Aorta (tissue), 5 donors: ENCODE results near the gene UCK2. TPM values are rescaled to one million over a fixed set of nuclear protein-coding genes. Genes with fewer than 3 reads are reported as not detected.

Source experiments
- ATAC-seq: fragments of 200-7000 bp; cut with Tn5 transposase; one replicate; pipeline ENCODE4 v1.9.1; 2022; ENCODE audit warnings: moderate library complexity; ENCODE audit not compliant: low FRiP score
- DNase-seq, 2 donors: peaks; one replicate each; pipeline ENCODE4 v3.0.0-alpha.2; 2020
- H3K27ac ChIP-seq, 2 donors: one replicate each; pipeline ENCODE4 v1.5.1; 2013; ENCODE audit warnings: low read length in 2 of 2, mild to moderate bottlenecking in 2 of 2, moderate library complexity in 2 of 2, control low read depth in 1 of 2, inconsistent platforms in 1 of 2, low read depth in 1 of 2
- H3K27me3 ChIP-seq, 2 donors: one replicate each; pipeline ENCODE4 v1.6.1; 2013; ENCODE audit warnings: control low read depth in 1 of 2, low read length in 1 of 2, mild to moderate bottlenecking in 1 of 2, moderate library complexity in 1 of 2; ENCODE audit not compliant: insufficient read depth in 2 of 2, control insufficient read depth in 1 of 2
- H3K36me3 ChIP-seq, 2 donors: one replicate each; pipeline ENCODE4 v1.6.1; 2013; ENCODE audit warnings: control low read depth in 1 of 2, low read length in 1 of 2, mild to moderate bottlenecking in 1 of 2; ENCODE audit not compliant: insufficient read depth in 2 of 2, control insufficient read depth in 1 of 2
- H3K4me1 ChIP-seq, 2 donors: one replicate each; pipeline ENCODE4 v1.6.1; 2013; ENCODE audit warnings: low read length in 2 of 2, control low read depth in 1 of 2, mild to moderate bottlenecking in 1 of 2, moderate library complexity in 1 of 2; ENCODE audit not compliant: insufficient read depth in 2 of 2, control insufficient read depth in 1 of 2
- H3K4me3 ChIP-seq, 2 donors: one replicate each; pipeline ENCODE4 v1.5.1; 2013; ENCODE audit warnings: low read length in 2 of 2, control low read depth in 1 of 2, mild to moderate bottlenecking in 1 of 2
- H3K9me3 ChIP-seq: one replicate; pipeline ENCODE4 v1.6.1; 2013; ENCODE audit warnings: mild to moderate bottlenecking, low read length; ENCODE audit not compliant: control insufficient read depth
- WGBS, 2 donors: extraction: QIAGEN DNeasy Blood & Tissue Kit; methylation state at CpG; one replicate each; pipeline ENCODE4 v1.1.7; 2013; 5-methylcytosine and 5-hydroxymethylcytosine counted together
- intact Hi-C, 2 donors: fragments of 100-400 bp; cut with DNase I; formaldehyde crosslinking; loops; one replicate each; pipeline versions ENCODE4 v1.14.2 to v1.15.0; 2022
- polyA plus RNA-seq, 2 donors: library from polyadenylated mRNA; stranded (reverse); fragments of 200-250 nt; gene quantifications; one replicate each; pipeline ENCODE4 v1.2.3, GENCODE V29; 2013
- total RNA-seq, 2 donors: library from RNA; stranded (reverse); fragmentation: NEBNext Ultra II Directional; extraction: Animal tissue kit (Norgen Biotek cat#: 25700); gene quantifications; one replicate each; pipeline ENCODE4 v1.2.1, GENCODE V29; 2021
- donor health status: healthy with polysubstance abuse.
- donor health status: Bipolar disorder and iron deficiency.
- donor health status: DM: no; HTN: no; CAD: no.
- donor health status: DM: no; HTN: no; CAD: no.
- donor health status: DM: yes; HTN: yes; CAD: no.

The UCK2 gene
- total and polyA plus RNA-seq, 4 donors = 7.2 to 31.1 (median 19.9) TPM

DNA sequence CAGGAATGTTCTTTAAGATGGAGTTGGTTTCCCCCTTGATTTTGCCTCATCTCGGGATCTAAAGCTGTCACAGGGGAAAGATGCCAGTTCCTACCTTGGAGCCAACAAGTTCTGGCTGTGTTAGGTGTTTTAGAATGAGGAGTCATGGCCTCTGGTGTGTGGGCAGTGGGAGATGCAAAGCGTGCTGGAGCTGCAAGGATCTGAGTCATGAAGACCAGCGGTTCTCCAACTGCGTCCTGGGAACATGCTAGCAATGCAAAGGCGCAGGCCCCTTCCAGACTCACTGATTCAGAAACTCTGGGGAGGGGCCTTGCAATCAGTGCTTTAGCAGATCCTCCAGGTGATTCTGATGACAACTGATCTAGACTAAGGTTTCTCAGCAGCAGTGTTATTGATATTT lies 109.1 kb downstream of the UCK2 start:
- 86 to 89% methylated on average over 5 of the region's 5 CpGs for WGBS, 2 donors
- ATAC-seq = no peak
- Histone ChIP-seq H3K4me1 (no peaks in the 10 kb centered on the region), H3K9me3 (no peaks in the 10 kb centered on the region), H3K27me3 (no peaks in the 10 kb centered on the region), H3K27ac (no peak overlapping the region), H3K36me3 (no peaks in the 10 kb centered on the region), H3K4me3 (no peak overlapping the region)
- DNase-seq = no peak
- intact Hi-C loops = no loop called here

GRCh38 chr1:165937829-165938228 lies 110.4 kb downstream of the UCK2 start:
- ATAC-seq (no peak), DNase-seq (no peak)
- Histone ChIP-seq H3K9me3 (no peaks in the 10 kb centered on the region), H3K27ac (no peak overlapping the region), H3K36me3 (no peaks in the 10 kb centered on the region), H3K27me3 (no peaks in the 10 kb centered on the region), H3K4me1 (no peaks in the 10 kb centered on the region), H3K4me3 (no peak overlapping the region)
- intact Hi-C loops = no loop called here
- WGBS, 2 donors = 84 to 89% methylated on average over 2 of the region's 2 CpGs

- DNase-seq (no peak), ATAC-seq (no peak)
- Histone ChIP-seq H3K9me3 (no peaks in the 10 kb centered on the region), H3K4me3 (no peak overlapping the region), H3K36me3 (no peaks in the 10 kb centered on the region), H3K27ac (no peak overlapping the region), H3K4me1 (no peaks in the 10 kb centered on the region), H3K27me3 (no peaks in the 10 kb centered on the region)
- 80 to 86% methylated on average over 2 of the region's 2 CpGs for WGBS, 2 donors
- intact Hi-C loops = no loop called here
Measured at GRCh38 chr1:165938844-165939243, 111.4 kb downstream of the UCK2 start.

GRCh38 chr1:165941531-165941930 lies 114.1 kb downstream of the UCK2 start:
- DNase-seq (no peak), ATAC-seq (peak; percentile 33)
- 92 to 93% methylated on average over 21 of the region's 21 CpGs for WGBS, 2 donors
- Histone ChIP-seq H3K4me3 (no peak overlapping the region), H3K4me1 (no peaks in the 10 kb centered on the region), H3K27ac (no peak overlapping the region), H3K9me3 (no peaks in the 10 kb centered on the region), H3K27me3 (no peaks in the 10 kb centered on the region), H3K36me3 (no peaks in the 10 kb centered on the region)
- intact Hi-C loops = no loop called here

DNA sequence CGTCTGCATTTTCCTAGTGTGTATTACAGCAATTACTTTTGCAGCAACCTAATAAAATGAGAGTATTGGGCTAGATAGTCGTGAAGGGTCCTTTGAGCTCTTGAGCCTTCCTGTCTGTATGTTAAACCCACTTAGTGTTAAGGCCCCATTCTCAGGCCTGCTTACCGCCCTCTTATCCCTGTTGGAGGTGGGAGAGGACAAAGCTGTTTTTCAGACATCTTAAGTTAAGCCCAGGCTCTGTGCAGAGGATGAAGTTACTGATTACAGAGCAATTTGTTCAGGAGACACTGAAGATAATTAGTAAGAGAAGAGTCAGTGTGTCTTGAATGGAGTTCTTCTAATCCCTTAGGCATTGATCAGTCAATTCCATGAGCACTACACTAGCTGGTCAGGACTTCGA lies 114.6 kb downstream of the UCK2 start:
- DNase-seq (no peak), ATAC-seq (no peak)
- Histone ChIP-seq H3K36me3 (no peaks in the 10 kb centered on the region), H3K27me3 (no peaks in the 10 kb centered on the region), H3K4me3 (no peak overlapping the region), H3K27ac (no peak overlapping the region), H3K9me3 (no peaks in the 10 kb centered on the region), H3K4me1 (no peaks in the 10 kb centered on the region)
- 60 to 74% methylated on average over 4 of the region's 4 CpGs for WGBS, 2 donors
- intact Hi-C loops = no loop called here

- intact Hi-C loops = no loop called here
- Histone ChIP-seq H3K27me3 (no peaks in the 10 kb centered on the region), H3K4me3 (no peak overlapping the region), H3K36me3 (no peaks in the 10 kb centered on the region), H3K9me3 (no peaks in the 10 kb centered on the region), H3K27ac (no peak overlapping the region), H3K4me1 (no peaks in the 10 kb centered on the region)
- WGBS, 2 donors = 79 to 81% methylated on average over 3 of the region's 3 CpGs
- ATAC-seq (no peak), DNase-seq (no peak)
Measured at GRCh38 chr1:165942927-165943597, 115.6 kb downstream of the UCK2 start.

GRCh38 chr1:165945911-165946310 lies 118.5 kb downstream of the UCK2 start:
- intact Hi-C loops = no loop called here
- Histone ChIP-seq H3K27ac (no peak overlapping the region), H3K9me3 (no peaks in the 10 kb centered on the region), H3K4me3 (no peak overlapping the region), H3K4me1 (no peaks in the 10 kb centered on the region), H3K36me3 (no peaks in the 10 kb centered on the region), H3K27me3 (no peaks in the 10 kb centered on the region)
- WGBS, 2 donors = 68 to 71% methylated on average over 4 of the region's 4 CpGs
- no peak for ATAC-seq
- no peak for DNase-seq

GRCh38 chr1:165947797-165948455 lies 120.5 kb downstream of the UCK2 start:
- Histone ChIP-seq H3K36me3 (no peaks in the 10 kb centered on the region), H3K4me1 (no peaks in the 10 kb centered on the region), H3K4me3 (no peak overlapping the region), H3K9me3 (no peaks in the 10 kb centered on the region), H3K27ac (no peak overlapping the region), H3K27me3 (no peaks in the 10 kb centered on the region)
- intact Hi-C loops = no loop called here
- no peak for DNase-seq
- 91 to 95% methylated on average over 6 of the region's 6 CpGs for WGBS, 2 donors
- no peak for ATAC-seq
